Medulla oblongata (tissue), 1 donor: Measurements from ENCODE around the gene RNU2-1.
A peak's percentile ranks its signal among the peaks of the same experiment; 100 is the strongest.
"Not testable (repeated sequence)": the region's sequence is repeated elsewhere in the genome, so short reads cannot be mapped to it uniquely, and the experiment has no call there.

Source experiments
- DNase-seq: peaks from one replicate; pipeline ENCODE4 v3.0.0-alpha.2; 2015; ENCODE audit errors: extremely low spot score

The RNU2-1 gene

DNA sequence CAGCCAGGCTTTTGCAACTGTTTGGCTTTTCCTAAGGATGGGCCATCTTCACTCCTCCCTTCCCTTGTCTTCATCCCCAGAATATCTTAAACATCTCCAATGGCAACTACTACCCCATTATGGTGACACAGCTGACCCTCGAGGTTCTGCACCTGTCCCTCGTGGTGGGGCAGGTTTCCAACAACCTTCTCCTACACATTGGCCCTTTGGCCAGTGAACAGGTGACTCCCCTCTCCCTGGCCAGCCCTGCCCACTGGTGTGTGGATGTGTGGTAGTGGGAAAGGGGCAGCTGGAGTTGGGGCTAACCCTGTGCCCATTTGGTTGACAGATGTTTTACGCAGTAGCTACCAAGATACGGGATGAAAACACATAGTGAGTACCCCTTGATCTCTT, 17.4 kb downstream of the RNU2-1 start:
- no peak for DNase-seq

DNA sequence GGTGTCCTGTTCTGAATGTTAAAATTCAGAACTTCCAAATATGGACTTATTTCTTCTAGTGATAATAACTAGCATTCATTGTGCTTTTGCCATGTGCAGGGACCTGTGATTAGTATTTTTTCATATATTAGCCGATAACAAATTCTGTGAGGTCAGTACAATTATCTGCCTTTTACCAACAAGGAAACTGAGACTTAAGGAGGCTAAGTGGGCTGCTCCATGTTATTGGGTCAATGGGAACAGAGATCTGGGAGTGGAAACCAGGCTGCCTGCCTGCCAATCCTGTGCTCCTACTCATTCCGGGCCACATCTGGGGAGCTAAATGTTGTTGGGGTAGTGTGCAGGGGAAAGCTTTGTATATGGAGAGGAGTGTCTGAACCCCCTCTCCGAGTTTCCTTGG, 18.4 kb downstream of the RNU2-1 start:
- DNase-seq = no peak

DNA sequence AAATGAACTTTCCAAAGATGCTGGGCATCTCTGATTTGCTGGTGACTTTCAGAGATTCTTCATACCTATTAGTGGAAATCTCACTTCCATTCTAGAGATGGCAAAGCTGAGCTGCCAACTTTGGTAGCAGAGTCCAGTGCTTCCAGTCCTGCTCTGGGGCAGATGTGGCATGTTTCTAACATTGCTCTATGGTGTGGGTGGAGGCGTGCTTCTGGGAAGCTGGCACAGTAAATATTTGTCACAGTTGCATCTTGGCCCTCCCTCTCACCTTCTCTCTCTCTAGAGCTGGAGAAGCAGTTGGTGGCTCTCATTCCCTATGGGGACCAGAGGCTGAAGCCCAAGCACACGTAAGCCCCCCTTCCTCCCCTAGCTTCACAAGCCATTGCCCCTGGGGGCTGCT, 20.2 kb downstream of the RNU2-1 start:
- DNase-seq = no peak

DNA sequence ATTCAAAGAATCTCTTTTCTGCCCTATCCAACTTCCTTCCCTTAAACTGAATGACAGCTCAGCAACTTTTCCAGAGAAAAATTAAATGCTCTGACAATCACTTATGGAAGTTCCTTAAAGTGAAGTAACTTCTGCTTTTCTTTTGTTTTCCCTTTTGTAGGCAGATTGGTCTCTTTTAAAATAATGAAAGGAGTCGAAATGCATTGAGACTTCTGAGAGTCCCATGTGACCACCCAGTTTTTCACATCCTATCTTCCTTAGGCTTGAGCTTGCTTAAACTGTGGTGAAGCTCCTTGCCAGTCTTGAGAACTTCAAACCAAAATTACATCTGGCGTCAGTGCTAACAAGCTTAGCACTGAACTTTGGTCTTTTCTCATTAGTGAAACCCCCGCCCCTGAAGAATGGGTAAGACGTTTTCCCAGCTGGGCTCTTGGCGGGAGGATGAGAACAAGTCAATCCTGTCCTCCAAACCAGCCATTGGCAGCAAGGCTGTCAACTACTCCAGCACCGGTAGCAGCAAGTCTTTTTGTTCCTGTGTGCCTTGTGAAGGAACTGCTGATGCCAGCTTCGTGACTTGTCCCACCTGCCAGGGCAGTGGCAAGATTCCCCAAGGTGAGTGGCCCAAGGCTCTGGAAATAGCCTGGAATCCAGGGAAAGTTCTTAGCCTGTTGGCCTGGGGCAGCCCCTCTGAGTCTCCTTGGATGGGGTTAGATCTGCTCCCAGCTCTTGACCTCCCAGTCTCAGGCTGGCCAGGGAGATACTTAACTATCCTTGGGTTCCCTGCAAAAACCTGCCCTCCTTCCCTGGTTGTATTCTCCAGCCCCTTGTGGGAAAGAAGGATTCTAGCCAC, 20.9 kb downstream of the RNU2-1 start:
- peak; percentile 66 for DNase-seq

DNA sequence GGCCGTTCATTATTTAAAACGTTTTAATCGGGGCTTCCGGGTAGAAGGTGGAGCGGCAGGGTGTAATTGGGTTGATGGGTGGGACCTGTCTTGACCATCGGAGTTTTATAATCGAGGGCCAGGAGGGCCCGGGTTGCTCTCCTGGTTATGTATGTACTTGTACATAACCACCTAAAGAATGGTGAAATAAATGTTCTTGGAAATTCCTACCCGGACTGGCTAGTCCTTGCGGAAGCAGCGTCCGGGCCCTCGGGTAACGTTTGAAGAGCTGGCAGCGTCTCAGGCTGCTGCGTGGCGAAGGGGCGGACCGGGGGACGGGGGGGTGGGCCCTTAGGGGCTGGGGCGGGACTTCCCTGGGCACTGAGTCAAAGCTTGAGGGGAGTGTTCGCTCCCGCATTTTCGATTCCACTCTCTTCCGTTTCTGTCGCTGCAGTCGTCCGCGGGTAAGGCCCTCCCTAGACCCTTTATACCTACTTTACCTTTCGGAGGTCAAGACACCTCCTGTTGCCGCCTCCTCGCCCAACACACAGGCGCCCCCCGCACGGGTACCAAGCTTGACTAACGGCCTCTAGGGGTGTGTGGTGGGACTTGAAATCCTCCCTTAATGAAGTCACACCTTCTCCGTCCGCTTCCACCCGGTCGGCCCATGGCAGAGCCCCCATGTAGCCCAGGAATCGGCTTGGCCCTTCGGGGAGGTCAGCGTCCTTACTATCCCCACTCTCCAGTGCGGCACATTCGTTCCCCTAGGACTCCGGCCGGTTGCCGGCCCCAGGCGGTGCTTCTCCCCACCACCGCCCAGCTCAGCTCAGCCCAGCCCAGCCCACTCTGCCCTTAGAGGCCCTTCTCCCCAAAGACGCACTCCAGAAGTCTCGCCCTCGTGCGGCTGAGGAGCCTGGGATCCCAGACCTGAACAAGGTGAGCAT, 22.0 kb downstream of the RNU2-1 start, which contains the start of gene TMEM106A:
TMEM106A (plus strand) TSS at position 396 of the 923 bp plus-strand sequence. CDS start 1,167 bp downstream, outside the sequence.
- peak; percentile 68 for DNase-seq

DNA sequence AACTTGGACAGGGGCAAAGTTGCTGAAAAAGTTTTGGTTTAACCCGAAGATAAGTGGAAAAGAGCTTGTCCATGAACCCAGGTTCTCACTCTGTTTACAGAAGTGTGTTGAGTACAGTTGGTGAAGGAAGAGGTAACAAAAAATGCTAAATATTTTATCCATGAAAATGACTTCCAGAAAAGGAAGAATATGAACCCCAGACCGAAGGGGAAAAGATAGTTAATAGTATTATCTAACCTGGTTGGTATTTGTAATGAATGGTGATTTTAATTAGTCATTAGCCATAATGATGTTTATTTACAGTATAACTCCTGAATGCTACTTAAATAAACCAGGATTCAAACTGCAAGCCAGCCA, 22.7 kb downstream of the RNU2-1 start:
- DNase-seq = no peak

DNA sequence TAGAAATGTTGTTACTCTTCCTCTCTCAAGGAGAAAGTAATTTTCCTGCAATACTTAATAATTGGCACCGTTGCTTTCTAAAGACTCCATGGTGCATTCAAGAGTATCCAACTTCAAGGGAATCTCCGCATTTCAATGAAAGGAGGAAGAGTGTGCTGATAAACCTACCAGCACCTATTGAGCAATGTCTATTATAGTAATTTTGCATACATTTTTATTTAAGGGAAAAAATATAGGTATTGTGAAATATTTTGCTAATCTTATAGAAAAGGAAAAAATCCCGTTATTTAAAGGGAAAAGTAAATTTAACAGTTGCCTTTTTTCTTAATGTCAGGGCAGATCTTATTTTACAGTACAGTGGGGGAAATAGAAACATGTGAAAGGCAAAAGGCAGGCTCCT, 23.2 kb downstream of the RNU2-1 start:
- no peak for DNase-seq

DNA sequence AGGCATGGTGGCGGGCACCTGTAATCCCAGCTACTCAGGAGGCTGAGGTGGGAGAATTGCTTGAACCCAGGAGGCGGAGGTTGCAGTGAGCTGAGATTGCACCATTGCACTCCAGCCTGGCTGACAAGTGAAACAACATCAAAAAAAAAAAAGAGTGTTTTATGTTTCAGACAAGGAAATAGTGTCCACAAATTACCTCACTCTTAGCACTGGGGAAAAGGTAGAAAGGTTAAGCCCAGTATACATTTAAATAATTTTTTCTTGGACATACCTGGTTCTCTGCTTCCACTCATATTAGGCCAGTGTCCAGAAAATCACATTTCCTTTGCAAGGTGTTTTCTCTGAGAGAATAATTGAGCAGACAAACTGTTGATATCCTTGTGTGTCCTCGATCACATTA, 30.8 kb downstream of the RNU2-1 start:
- DNase-seq = not testable (repeated sequence)

DNA sequence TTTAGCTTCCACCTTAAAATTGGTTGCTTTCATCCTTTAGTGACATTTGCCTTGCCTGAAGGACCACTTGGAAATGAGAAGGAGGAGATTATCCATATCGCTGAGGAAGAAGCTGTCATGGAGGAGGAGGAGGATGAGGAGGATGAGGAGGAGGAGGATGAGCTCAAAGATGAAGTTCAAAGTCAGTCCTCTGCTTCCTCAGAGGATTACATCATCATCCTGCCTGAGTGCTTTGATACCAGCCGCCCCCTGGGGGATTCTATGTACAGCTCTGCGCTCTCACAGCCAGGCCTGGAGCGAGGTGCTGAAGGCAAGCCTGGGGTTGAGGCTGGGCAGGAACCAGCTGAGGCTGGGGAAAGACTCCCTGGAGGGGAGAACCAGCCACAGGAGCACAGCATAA, 33.6 kb downstream of the RNU2-1 start:
- no peak for DNase-seq

DNA sequence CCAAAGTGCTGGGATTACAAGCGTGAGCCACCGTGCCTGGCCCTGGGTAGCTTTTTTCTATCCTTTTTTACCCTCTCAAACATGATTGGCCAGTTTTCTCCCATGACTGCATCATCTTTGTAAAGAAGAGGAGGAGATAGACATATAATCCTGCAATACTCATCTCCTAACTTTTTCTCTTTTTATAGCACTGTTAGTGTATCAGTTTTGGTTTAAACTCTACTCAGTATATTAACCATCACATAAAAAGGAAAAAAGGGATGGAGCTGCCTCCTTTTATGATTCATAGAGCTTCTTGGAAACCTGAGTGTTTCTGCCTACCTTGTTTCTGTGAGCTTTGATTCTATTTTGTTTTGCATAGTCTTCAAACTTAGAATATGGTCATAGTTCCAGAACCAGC, 34.1 kb downstream of the RNU2-1 start:
- no peak for DNase-seq

DNA sequence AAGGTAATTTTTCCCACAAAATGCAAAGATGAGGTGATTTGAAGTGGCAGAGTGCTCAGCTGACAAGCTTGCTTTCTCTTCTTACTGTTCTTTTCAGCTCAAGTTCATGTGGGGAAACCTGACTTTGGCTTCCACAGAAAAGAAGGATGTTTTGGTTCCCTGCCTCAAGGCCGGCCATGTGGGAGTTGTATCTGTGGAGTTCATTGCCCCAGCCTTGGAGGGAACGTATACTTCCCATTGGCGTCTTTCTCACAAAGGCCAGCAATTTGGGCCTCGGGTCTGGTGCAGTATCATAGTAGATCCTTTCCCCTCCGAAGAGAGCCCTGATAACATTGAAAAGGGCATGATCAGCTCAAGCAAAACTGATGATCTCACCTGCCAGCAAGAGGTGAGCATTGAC, 40.5 kb downstream of the RNU2-1 start:
- DNase-seq = no peak

DNA sequence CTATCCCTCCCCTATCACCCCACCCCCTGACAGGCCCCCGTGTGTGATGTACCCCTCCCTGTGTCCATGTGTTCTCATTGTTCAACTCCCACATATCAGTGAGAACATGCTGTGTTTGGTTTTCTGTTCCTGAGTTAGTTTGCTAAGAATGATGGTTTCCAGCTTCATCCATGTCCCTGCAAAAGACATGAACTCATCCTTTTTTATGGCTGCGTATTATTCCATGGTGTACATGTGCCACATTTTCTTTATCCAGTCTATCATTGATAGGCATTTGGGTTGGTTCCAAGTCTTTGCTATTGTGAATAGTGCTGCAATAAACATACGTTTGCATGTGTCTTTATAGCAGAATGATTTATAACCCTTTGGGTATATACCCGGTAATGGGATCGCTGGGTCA, 47.1 kb downstream of the RNU2-1 start:
- not testable (repeated sequence) for DNase-seq

DNA sequence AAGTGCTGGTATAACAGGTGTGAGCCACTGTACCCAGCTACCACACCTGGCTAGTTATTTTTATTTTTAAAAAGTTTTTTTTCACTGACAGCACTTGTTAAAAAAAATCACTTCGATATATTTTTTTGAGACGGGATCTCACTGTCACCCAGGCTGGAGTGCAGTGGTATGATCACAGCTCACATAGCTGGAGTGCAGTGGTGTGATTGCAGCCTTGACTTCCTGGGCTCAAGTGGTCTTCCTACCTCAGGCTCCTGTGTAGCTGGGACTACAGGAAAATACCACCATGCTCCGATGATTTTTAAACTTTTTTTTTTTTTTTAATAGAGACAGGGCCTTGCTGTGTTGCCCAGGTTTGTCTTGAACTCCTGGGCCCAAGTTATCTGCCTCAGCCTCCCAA, 49.9 kb downstream of the RNU2-1 start:
- DNase-seq = no peak
